ENCODE results near the gene ZNF689. TPM values are rescaled to one million over a fixed set of nuclear protein-coding genes. Genes with fewer than 3 reads are reported as not detected.

The ZNF689 gene
- total and polyA plus RNA-seq, 2 of the 13 experiments (the other 11 are each of a cell fraction or from before 2014, with no cell fraction given), result 9.7 to 19.5 TPM

DNA sequence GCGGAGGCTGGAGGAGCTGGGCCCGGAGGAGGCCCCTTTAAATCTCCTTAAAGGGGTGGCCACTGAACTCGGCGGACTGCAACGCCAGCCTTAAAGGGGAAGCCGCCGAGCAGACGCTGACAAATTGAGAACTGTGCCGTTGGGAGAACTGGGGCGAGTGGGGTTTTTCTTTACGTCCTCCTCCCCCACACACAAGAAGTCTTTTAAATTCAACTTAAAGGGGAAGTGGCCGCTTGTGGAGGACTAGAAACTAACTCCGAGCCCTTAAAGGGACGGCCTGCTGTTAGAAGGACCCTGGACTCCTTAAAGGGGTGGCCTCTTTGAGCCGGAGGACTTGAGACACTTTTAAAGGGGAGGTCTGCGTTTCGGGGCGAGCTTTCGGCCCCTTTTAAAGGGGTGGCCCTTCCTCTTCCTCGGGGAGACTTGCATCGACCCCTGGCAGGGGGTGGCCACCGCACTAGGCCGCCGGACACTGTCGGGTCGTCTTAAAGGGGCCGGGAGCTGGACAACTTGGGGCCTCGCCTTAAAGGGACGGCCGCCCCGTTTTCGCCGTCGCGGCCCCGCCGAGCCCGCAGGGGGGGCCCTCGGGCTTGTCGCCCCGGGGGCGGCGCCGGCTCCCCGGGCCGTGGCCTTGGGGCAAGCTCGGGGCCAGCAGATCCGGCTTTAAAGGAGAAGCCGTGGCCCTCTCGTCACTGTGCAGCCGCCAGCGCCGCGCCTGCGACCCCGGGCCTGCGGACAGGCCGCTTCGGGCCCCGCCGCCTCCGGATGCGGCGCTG is 48.7 kb upstream of the ZNF689 start (continued):
- TF ChIP-seq, protein P1, sequence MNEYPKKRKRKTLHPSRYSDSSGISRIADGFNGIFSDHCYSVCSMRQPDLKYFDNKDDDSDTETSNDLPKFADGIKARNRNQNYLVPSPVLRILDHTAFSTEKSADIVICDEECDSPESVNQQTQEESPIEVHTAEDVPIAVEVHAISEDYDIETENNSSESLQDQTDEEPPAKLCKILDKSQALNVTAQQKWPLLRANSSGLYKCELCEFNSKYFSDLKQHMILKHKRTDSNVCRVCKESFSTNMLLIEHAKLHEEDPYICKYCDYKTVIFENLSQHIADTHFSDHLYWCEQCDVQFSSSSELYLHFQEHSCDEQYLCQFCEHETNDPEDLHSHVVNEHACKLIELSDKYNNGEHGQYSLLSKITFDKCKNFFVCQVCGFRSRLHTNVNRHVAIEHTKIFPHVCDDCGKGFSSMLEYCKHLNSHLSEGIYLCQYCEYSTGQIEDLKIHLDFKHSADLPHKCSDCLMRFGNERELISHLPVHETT (CRISPR knock-in tag; conservative IDR thresholded peaks at IDR 0.05), result peak; percentile 66
- TF ChIP-seq MATR3 (CRISPR knock-in tag; IDR thresholded peaks at IDR 0.05) (no peak), ZNF224 (CRISPR knock-in tag; IDR thresholded peaks at IDR 0.05) (no peak), ZNF264 (CRISPR knock-in tag; IDR thresholded peaks at IDR 0.05) (no peak), SPEN (CRISPR knock-in tag; IDR thresholded peaks at IDR 0.05; ENCODE audit: low read depth) (no peak; the same call in 1 of the 2 replicates), KDM5A (IDR thresholded peaks at IDR 0.05; ENCODE audit: borderline replicate concordance, low read length) (peak; percentile 90), RFXAP (CRISPR knock-in tag; IDR thresholded peaks at IDR 0.05; ENCODE audit: borderline replicate concordance) (peak; percentile 21; the same call in 1 of the 2 replicates), POGZ (CRISPR knock-in tag; IDR thresholded peaks at IDR 0.05) (peak; percentile 67), FOXM1 (CRISPR knock-in tag; IDR thresholded peaks at IDR 0.05) (no peak), ETV5 (CRISPR knock-in tag; IDR thresholded peaks at IDR 0.05; ENCODE audit: borderline replicate concordance) (no peak), ISX (CRISPR knock-in tag; conservative IDR thresholded peaks at IDR 0.05) (no peak), GATA4 (IDR thresholded peaks at IDR 0.05; ENCODE audit: borderline replicate concordance, low read depth) (no peak), MED13 (CRISPR knock-in tag; IDR thresholded peaks at IDR 0.05) (peak; percentile 27; the same call in 1 of the 2 replicates), ZNF572 (CRISPR knock-in tag; IDR thresholded peaks at IDR 0.05) (no peak)
- TF ChIP-seq, protein P2, sequence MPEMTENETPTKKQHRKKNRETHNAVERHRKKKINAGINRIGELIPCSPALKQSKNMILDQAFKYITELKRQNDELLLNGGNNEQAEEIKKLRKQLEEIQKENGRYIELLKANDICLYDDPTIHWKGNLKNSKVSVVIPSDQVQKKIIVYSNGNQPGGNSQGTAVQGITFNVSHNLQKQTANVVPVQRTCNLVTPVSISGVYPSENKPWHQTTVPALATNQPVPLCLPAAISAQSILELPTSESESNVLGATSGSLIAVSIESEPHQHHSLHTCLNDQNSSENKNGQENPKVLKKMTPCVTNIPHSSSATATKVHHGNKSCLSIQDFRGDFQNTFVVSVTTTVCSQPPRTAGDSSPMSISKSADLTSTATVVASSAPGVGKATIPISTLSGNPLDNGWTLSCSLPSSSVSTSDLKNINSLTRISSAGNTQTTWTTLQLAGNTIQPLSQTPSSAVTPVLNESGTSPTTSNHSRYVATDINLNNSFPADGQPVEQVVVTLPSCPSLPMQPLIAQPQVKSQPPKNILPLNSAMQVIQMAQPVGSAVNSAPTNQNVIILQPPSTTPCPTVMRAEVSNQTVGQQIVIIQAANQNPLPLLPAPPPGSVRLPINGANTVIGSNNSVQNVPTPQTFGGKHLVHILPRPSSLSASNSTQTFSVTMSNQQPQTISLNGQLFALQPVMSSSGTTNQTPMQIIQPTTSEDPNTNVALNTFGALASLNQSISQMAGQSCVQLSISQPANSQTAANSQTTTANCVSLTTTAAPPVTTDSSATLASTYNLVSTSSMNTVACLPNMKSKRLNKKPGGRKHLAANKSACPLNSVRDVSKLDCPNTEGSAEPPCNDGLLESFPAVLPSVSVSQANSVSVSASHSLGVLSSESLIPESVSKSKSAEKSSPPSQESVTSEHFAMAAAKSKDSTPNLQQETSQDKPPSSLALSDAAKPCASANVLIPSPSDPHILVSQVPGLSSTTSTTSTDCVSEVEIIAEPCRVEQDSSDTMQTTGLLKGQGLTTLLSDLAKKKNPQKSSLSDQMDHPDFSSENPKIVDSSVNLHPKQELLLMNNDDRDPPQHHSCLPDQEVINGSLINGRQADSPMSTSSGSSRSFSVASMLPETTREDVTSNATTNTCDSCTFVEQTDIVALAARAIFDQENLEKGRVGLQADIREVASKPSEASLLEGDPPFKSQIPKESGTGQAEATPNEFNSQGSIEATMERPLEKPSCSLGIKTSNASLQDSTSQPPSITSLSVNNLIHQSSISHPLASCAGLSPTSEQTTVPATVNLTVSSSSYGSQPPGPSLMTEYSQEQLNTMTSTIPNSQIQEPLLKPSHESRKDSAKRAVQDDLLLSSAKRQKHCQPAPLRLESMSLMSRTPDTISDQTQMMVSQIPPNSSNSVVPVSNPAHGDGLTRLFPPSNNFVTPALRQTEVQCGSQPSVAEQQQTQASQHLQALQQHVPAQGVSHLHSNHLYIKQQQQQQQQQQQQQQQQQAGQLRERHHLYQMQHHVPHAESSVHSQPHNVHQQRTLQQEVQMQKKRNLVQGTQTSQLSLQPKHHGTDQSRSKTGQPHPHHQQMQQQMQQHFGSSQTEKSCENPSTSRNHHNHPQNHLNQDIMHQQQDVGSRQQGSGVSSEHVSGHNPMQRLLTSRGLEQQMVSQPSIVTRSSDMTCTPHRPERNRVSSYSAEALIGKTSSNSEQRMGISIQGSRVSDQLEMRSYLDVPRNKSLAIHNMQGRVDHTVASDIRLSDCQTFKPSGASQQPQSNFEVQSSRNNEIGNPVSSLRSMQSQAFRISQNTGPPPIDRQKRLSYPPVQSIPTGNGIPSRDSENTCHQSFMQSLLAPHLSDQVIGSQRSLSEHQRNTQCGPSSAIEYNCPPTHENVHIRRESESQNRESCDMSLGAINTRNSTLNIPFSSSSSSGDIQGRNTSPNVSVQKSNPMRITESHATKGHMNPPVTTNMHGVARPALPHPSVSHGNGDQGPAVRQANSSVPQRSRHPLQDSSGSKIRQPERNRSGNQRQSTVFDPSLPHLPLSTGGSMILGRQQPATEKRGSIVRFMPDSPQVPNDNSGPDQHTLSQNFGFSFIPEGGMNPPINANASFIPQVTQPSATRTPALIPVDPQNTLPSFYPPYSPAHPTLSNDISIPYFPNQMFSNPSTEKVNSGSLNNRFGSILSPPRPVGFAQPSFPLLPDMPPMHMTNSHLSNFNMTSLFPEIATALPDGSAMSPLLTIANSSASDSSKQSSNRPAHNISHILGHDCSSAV (CRISPR knock-in tag; IDR thresholded peaks at IDR 0.05; ENCODE audit: borderline replicate concordance), result 0 out of 2 replicates have a peak, but pooled peaks have one; percentile 46
- TF ChIP-seq, protein P3, sequence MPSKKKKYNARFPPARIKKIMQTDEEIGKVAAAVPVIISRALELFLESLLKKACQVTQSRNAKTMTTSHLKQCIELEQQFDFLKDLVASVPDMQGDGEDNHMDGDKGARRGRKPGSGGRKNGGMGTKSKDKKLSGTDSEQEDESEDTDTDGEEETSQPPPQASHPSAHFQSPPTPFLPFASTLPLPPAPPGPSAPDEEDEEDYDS (CRISPR knock-in tag; IDR thresholded peaks at IDR 0.05), result 0 out of 2 replicates have a peak, but pooled peaks have one; percentile 10
- TF ChIP-seq, protein P4, sequence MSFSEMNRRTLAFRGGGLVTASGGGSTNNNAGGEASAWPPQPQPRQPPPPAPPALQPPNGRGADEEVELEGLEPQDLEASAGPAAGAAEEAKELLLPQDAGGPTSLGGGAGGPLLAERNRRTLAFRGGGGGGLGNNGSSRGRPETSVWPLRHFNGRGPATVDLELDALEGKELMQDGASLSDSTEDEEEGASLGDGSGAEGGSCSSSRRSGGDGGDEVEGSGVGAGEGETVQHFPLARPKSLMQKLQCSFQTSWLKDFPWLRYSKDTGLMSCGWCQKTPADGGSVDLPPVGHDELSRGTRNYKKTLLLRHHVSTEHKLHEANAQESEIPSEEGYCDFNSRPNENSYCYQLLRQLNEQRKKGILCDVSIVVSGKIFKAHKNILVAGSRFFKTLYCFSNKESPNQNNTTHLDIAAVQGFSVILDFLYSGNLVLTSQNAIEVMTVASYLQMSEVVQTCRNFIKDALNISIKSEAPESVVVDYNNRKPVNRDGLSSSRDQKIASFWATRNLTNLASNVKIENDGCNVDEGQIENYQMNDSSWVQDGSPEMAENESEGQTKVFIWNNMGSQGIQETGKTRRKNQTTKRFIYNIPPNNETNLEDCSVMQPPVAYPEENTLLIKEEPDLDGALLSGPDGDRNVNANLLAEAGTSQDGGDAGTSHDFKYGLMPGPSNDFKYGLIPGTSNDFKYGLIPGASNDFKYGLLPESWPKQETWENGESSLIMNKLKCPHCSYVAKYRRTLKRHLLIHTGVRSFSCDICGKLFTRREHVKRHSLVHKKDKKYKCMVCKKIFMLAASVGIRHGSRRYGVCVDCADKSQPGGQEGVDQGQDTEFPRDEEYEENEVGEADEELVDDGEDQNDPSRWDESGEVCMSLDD (CRISPR knock-in tag; IDR thresholded peaks at IDR 0.05; ENCODE audit: borderline replicate concordance), result peak; percentile 88

Data from HepG2 (cell line).